Colonic mucosa (tissue), 4 donors: ENCODE results near the gene MAP7D2. TPM values are rescaled to one million over a fixed set of nuclear protein-coding genes. Genes with fewer than 3 reads are reported as not detected.
"Not testable (repeated sequence)": the region's sequence is repeated elsewhere in the genome, so short reads cannot be mapped to it uniquely, and the experiment has no call there.

Experiments
- DNase-seq: peaks from one replicate; pipeline ENCODE4 v3.0.0-alpha.2; 2020
- H3K27ac ChIP-seq: fragments of 200-600 bp; one replicate; pipeline ENCODE4 v1.8.0; 2021
- H3K27me3 ChIP-seq: fragments of 200-600 bp; one replicate; pipeline ENCODE4 v1.8.0; 2021
- H3K36me3 ChIP-seq: fragments of 200-600 bp; one replicate; pipeline ENCODE4 v1.8.0; 2021
- H3K4me1 ChIP-seq: fragments of 200-600 bp; one replicate; pipeline ENCODE4 v1.8.0; 2021; ENCODE audit warnings: mild to moderate bottlenecking
- H3K4me3 ChIP-seq: fragments of 200-600 bp; one replicate; pipeline ENCODE4 v1.8.0; 2021
- H3K9ac ChIP-seq, 2 donors: one replicate each; pipeline ENCODE4 v1.7.0; 2013; ENCODE audit warnings: control low read depth in 2 of 2, low read depth in 2 of 2, low read length in 2 of 2
- H3K9me3 ChIP-seq: fragments of 200-600 bp; one replicate; pipeline ENCODE4 v1.8.0; 2021
- CTCF ChIP-seq: fragments of 200-600 bp; IDR thresholded peaks from one replicate; pipeline ENCODE4 v1.8.0; 2022; ENCODE audit warnings: antibody characterized with exemption, mild to moderate bottlenecking
- intact Hi-C: fragments of 100-400 bp; cut with DNase I; formaldehyde crosslinking; loops from one replicate; pipeline ENCODE4 v1.14.1; 2022
- total RNA-seq, 2 donors: library from RNA; stranded (reverse); fragmentation: NEBNext Ultra II Directional in 1 of 2; extraction: Animal tissue kit (Norgen Biotek cat#: 25700) in 1 of 2; gene quantifications; one replicate each; pipeline ENCODE4 v1.2.1, GENCODE V29; 2021
- donor health status: healthy.
- donor health status: DM: no; HTN: no; CAD: no.
- donor health status: DM: no; HTN: no; CAD: no.

Gene MAP7D2
- 1 to 10 TPM; 2.1 to 2.4 TPM for total RNA-seq

- peak; percentile 24 for DNase-seq
- H3K36me3 ChIP-seq = no peaks in the 10 kb centered on the region
- H3K27ac ChIP-seq = no peak within 1 kb of the TSS
- no peak for TF ChIP-seq CTCF
- intact Hi-C loops = no loop called here
- H3K27me3 ChIP-seq = peaks cover 12% of the 10 kb centered on the region
- H3K9ac ChIP-seq = peak within 1 kb of the TSS in 1 of 2 donors; percentile 8
- H3K9me3 ChIP-seq = no peaks in the 10 kb centered on the region
- H3K4me1 ChIP-seq = peaks cover 4% of the 10 kb centered on the region
- H3K4me3 ChIP-seq = peak within 1 kb of the TSS; percentile 17
Measured at GRCh38 chrX:20116577-20117240, at the start of gene MAP7D2. MAP7D2 (minus strand) TSS chrX:20116907; CDS start chrX:20116879, 28 bp downstream.

GRCh38 chrX:20162516-20162915 lies 45.8 kb upstream of the MAP7D2 start:
- DNase-seq, intact Hi-C loops, H3K36me3 ChIP-seq, H3K9me3 ChIP-seq, H3K4me1 ChIP-seq, H3K27ac ChIP-seq, H3K4me3 ChIP-seq, H3K27me3 ChIP-seq, H3K9ac ChIP-seq: not testable (repeated sequence)

GRCh38 chrX:20159797-20160385 lies 43.2 kb upstream of the MAP7D2 start:
- Histone ChIP-seq H3K9ac (no peak overlapping the region), H3K36me3 (no peaks in the 10 kb centered on the region), H3K27me3 (no peaks in the 10 kb centered on the region), H3K27ac (no peak overlapping the region), H3K4me1 (no peaks in the 10 kb centered on the region), H3K9me3 (no peaks in the 10 kb centered on the region), H3K4me3 (no peak overlapping the region)
- no peak for DNase-seq
- intact Hi-C loops = no loop called here
- no peak for TF ChIP-seq CTCF

- no peak for DNase-seq
- no peaks in the 10 kb centered on the region for H3K9me3 ChIP-seq
- H3K4me1 ChIP-seq = no peaks in the 10 kb centered on the region
- H3K9ac ChIP-seq = no peak overlapping the region
- H3K36me3 ChIP-seq = no peaks in the 10 kb centered on the region
- no peak overlapping the region for H3K27ac ChIP-seq
- intact Hi-C loops = no loop called here
- H3K4me3 ChIP-seq = no peak overlapping the region
- no peak for TF ChIP-seq CTCF
- no peaks in the 10 kb centered on the region for H3K27me3 ChIP-seq
Measured at GRCh38 chrX:20151689-20152088, 35.0 kb upstream of the MAP7D2 start.

GRCh38 chrX:20149326-20149725 lies 32.6 kb upstream of the MAP7D2 start:
- H3K4me1 ChIP-seq = no peaks in the 10 kb centered on the region
- no peaks in the 10 kb centered on the region for H3K9me3 ChIP-seq
- no peak overlapping the region for H3K27ac ChIP-seq
- no peaks in the 10 kb centered on the region for H3K27me3 ChIP-seq
- no peak overlapping the region for H3K9ac ChIP-seq
- no peak for TF ChIP-seq CTCF
- intact Hi-C loops = loop anchor here (10.0 kb wide), 1 partner anchor 295 kb away; no protein-coding TSS in a partner anchor
- no peak for DNase-seq
- H3K4me3 ChIP-seq = no peak overlapping the region
- H3K36me3 ChIP-seq = no peaks in the 10 kb centered on the region

GRCh38 chrX:20147561-20147960 lies 30.9 kb upstream of the MAP7D2 start:
- intact Hi-C loops = loop anchor here (10.0 kb wide), 1 partner anchor 297 kb away; no protein-coding TSS in a partner anchor
- DNase-seq = no peak
- no peak for TF ChIP-seq CTCF

More at GRCh38 chrX:20147561-20147960, 30.9 kb upstream of the MAP7D2 start:
- Histone ChIP-seq H3K9me3 (no peaks in the 10 kb centered on the region), H3K4me3 (no peak overlapping the region), H3K27me3 (no peaks in the 10 kb centered on the region), H3K4me1 (no peaks in the 10 kb centered on the region), H3K9ac (no peak overlapping the region), H3K27ac (no peak overlapping the region), H3K36me3 (no peaks in the 10 kb centered on the region)
